ENCODE measurements around the gene BDNF. TPM values are rescaled to one million over a fixed set of nuclear protein-coding genes. Genes with fewer than 3 reads are reported as not detected.

The BDNF gene
- total and polyA plus RNA-seq, 2 of the 8 experiments (the other 6 are each of a cell fraction or from before 2014, with no cell fraction given) = 2.4 to 5.4 TPM

- peak; percentile 4 for TF ChIP-seq CHD7 (IDR thresholded peaks at IDR 0.05; ENCODE audit: insufficient replicate concordance, low read length)
- 0 out of 2 replicates have a peak, but pooled peaks have one; percentile 43 for TF ChIP-seq SP1 (IDR thresholded peaks at IDR 0.05; ENCODE audit: low read depth, low read length)
- TF ChIP-seq POLR2A (IDR thresholded peaks at IDR 0.05; ENCODE audit: control extremely low read depth in 1 of 2, low read depth in 2 of 2, low read length in 2 of 2) = peak; percentile 84 to 85
- peak; percentile 67 for TF ChIP-seq TAF1 (IDR thresholded peaks at IDR 0.05; ENCODE audit: low read depth, low read length)
- TF ChIP-seq TCF12 (IDR thresholded peaks at IDR 0.05; ENCODE audit: low read depth, low read length) = 0 out of 2 replicates have a peak, but pooled peaks have one; percentile 13
- no peak for TF ChIP-seq EGR1 (IDR thresholded peaks at IDR 0.05; ENCODE audit: borderline replicate concordance, low read depth, low read length)
- peak; percentile 83 for TF ChIP-seq TBP (IDR thresholded peaks at IDR 0.05; ENCODE audit: low read depth, low read length)
- peak; percentile 62; the same call in 1 of the 2 replicates for TF ChIP-seq POLR2AphosphoS5 (IDR thresholded peaks at IDR 0.05; ENCODE audit: low read depth, low read length)
- TF ChIP-seq EP300 (IDR thresholded peaks at IDR 0.05; ENCODE audit: borderline replicate concordance in 1 of 2, low read depth in 2 of 2, low read length in 2 of 2) = no peak
Measured at GRCh38 chr11:27635567-27636037, 64.7 kb downstream of the BDNF start (continued).
